Endothelial cell of umbilical vein (primary cell): ENCODE measurements around the gene NUCKS1. TPM values are rescaled to one million over a fixed set of nuclear protein-coding genes. Genes with fewer than 3 reads are reported as not detected.

Source experiments
- BruUV-seq: library from RNA; stranded (reverse); fragments of 400-500 nt; replicated peaks from 2 replicates; lab custom pipeline; 2021; lab: Mats Ljungman, UMichigan
- CTCF ChIA-PET: fragments of 300-600, 350-600 bp; sonication (Branson Sonifier 250); formaldehyde crosslinking; loops from one replicate; lab custom pipeline; 2021; ENCODE audit warnings: antibody characterized with exemption, inconsistent platforms; lab: Charles Lee
- POLR2A ChIA-PET: fragments of 300-600, 350-600 bp; sonication (Branson Sonifier 250); formaldehyde crosslinking; loops from one replicate; lab custom pipeline; 2021; ENCODE audit warnings: antibody characterized with exemption, inconsistent platforms; lab: Charles Lee
- DNase-seq: peaks from one replicate; pipeline ENCODE4 v3.0.0-alpha.2; 2011; ENCODE audit warnings: low read depth, low spot score
- FAIRE-seq: peaks from 2 replicates; lab custom pipeline; 2011; peaks lifted over from hg19 to GRCh38; lab: Jason Lieb, UNC
- H2AFZ ChIP-seq: 2 replicates; pipeline ENCODE4 v1.6.0; 2012; ENCODE audit warnings: low read depth, low read length, control low read depth, inconsistent platforms
- H3K27ac ChIP-seq: 2 replicates; pipeline ENCODE4 v1.5.1; 2011; ENCODE audit warnings: low read depth, mild to moderate bottlenecking, control low read depth, low read length, moderate library complexity; ENCODE audit not compliant: insufficient read depth
- H3K27me3 ChIP-seq, 2 experiments: 2 replicates each; pipeline versions ENCODE4 v1.6.0 to v1.6.1; 2011; ENCODE audit warnings: low read length in 2 of 2, mixed read lengths in 1 of 2; ENCODE audit not compliant: control insufficient read depth in 2 of 2, insufficient read depth in 2 of 2
- H3K36me3 ChIP-seq, 2 experiments: 2 replicates in 1 of 2; 3 replicates in 1 of 2; pipeline ENCODE4 v1.5.1; 2011; ENCODE audit warnings: low read length in 2 of 2, mild to moderate bottlenecking in 1 of 2, moderate library complexity in 1 of 2; ENCODE audit not compliant: control insufficient read depth in 2 of 2, insufficient read depth in 2 of 2; ENCODE audit errors: extremely low read depth in 1 of 2
- H3K4me1 ChIP-seq: 3 replicates; pipeline ENCODE4 v1.5.1; 2011; ENCODE audit warnings: mild to moderate bottlenecking, low read length; ENCODE audit not compliant: control insufficient read depth, insufficient read depth; ENCODE audit errors: extremely low read depth
- H3K4me2 ChIP-seq: 2 replicates; pipeline ENCODE4 v1.6.1; 2011; ENCODE audit warnings: low read length, control low read depth, mixed read lengths; ENCODE audit not compliant: insufficient read depth
- H3K4me3 ChIP-seq, 3 experiments: fragments of 200-600 bp in 1 of 3; sonication (generic), shearing (Covaris generic) in 1 of 3; replicated peaks in 1 of 3; 2 replicates each; pipeline ENCODE4 v1.5.1; 2011 to 2016; ENCODE audit warnings: control low read depth in 3 of 3, low read length in 3 of 3, mild to moderate bottlenecking in 2 of 3, inconsistent platforms in 1 of 3, low read depth in 1 of 3, moderate library complexity in 1 of 3; ENCODE audit not compliant: insufficient read depth in 1 of 3
- H3K79me2 ChIP-seq: 2 replicates; pipeline ENCODE4 v1.6.0; 2012; ENCODE audit warnings: low read length, inconsistent platforms; ENCODE audit not compliant: control insufficient read depth, insufficient read depth
- H3K9ac ChIP-seq: replicated peaks from 2 replicates; pipeline ENCODE3; 2011; ENCODE audit warnings: low read length, control low read depth; ENCODE audit not compliant: insufficient read depth; ENCODE audit errors: extremely low read depth
- H3K9me1 ChIP-seq: replicated peaks from 3 replicates; pipeline ENCODE4 v1.6.0; 2011; ENCODE audit warnings: mild to moderate bottlenecking, low read length; ENCODE audit not compliant: control insufficient read depth, insufficient read depth; ENCODE audit errors: extremely low read depth
- H3K9me3 ChIP-seq: replicated peaks from 2 replicates; pipeline ENCODE4 v1.5.1; 2012; ENCODE audit warnings: low read length, inconsistent platforms; ENCODE audit not compliant: control insufficient read depth, insufficient read depth
- H4K20me1 ChIP-seq: replicated peaks from 2 replicates; pipeline ENCODE3; 2011; ENCODE audit warnings: mild to moderate bottlenecking, low read length; ENCODE audit not compliant: control insufficient read depth, insufficient read depth; ENCODE audit errors: extremely low read depth
- EZH2 ChIP-seq: IDR thresholded peaks from 2 replicates; pipeline ENCODE4 v1.6.1; 2012; ENCODE audit warnings: borderline replicate concordance, low read depth, mild to moderate bottlenecking, moderate library complexity, low read length, inconsistent platforms; ENCODE audit not compliant: severe bottlenecking
- FOS ChIP-seq: IDR thresholded peaks from 2 replicates; pipeline ENCODE4 v1.6.1; 2011; ENCODE audit warnings: mild to moderate bottlenecking, low read length, moderate library complexity, borderline replicate concordance; ENCODE audit not compliant: insufficient read depth
- GATA2 ChIP-seq: IDR thresholded peaks from 2 replicates; pipeline ENCODE4 v1.7.0; 2011; ENCODE audit warnings: low read depth, mild to moderate bottlenecking, moderate library complexity, mixed read lengths, low read length; ENCODE audit not compliant: insufficient read length, insufficient read depth
- JUN ChIP-seq: IDR thresholded peaks from 2 replicates; pipeline ENCODE4 v1.6.1; 2011; ENCODE audit warnings: borderline replicate concordance, low read depth; ENCODE audit not compliant: insufficient read length, insufficient read depth
- MAX ChIP-seq: IDR thresholded peaks from 2 replicates; pipeline ENCODE4 v1.6.1; 2011; ENCODE audit not compliant: insufficient read depth, insufficient read length
- MYC ChIP-seq: IDR thresholded peaks from one replicate; pipeline ENCODE4 v1.6.1; 2011; ENCODE audit warnings: mild to moderate bottlenecking, low read depth, low read length
- POLR2A ChIP-seq: IDR thresholded peaks from 2 replicates; pipeline ENCODE4 v1.6.1; 2012; ENCODE audit warnings: low read depth, mild to moderate bottlenecking, control low read depth, low read length
- POLR2AphosphoS5 ChIP-seq: IDR thresholded peaks from 2 replicates; pipeline ENCODE4 v1.6.1; 2012; ENCODE audit warnings: low read depth, mild to moderate bottlenecking, control low read depth, low read length, moderate library complexity; ENCODE audit not compliant: insufficient read depth
- dilution Hi-C: fragments of 300-500 bp; cut with MboI; formaldehyde crosslinking; loops from one replicate; pipeline ENCODE4 v1.15.0; 2019; ENCODE audit warnings: low sequenced_read_pairs; ENCODE audit not compliant: extremely low pct_ligation_motif_present
- intact Hi-C: fragments of 100-400 bp; cut with micrococcal nuclease; formaldehyde crosslinking; loops from one replicate; pipeline ENCODE4 v1.10.0; 2022
- polyA plus RNA-seq, 4 experiments: library from polyadenylated mRNA; depleted of rRNA in 3 of 4; stranded (reverse) in 3 of 4; unstranded in 1 of 4; fragments of >200 nt; gene quantifications; 2 replicates each; pipeline versions ENCODE4 v1.2.1 to v1.2.3, GENCODE V29; 2011 to 2012; ENCODE audit warnings: missing spikeins in 1 of 4
- total RNA-seq: library from RNA; stranded (reverse); gene quantifications from 2 replicates; pipeline ENCODE4 v1.2.3, GENCODE V29; 2021
- TF ChIP-seq, protein P1 (sequence below), 2 donors: IDR thresholded peaks; 1 replicate in 1 of 2; 2 replicates in 1 of 2; pipeline ENCODE4 v1.5.1; 2011; ENCODE audit warnings: low read length in 2 of 2, mild to moderate bottlenecking in 2 of 2, moderate library complexity in 2 of 2, control low read depth in 1 of 2, inconsistent platforms in 1 of 2, low read depth in 1 of 2; ENCODE audit not compliant: insufficient read depth in 1 of 2; ENCODE audit errors: extremely low read depth in 1 of 2

Gene NUCKS1
- total and polyA plus RNA-seq, 2 donors (not counting 3 experiments of a cell fraction or from before 2014, with no cell fraction given): 53.7 to 282 TPM

DNA sequence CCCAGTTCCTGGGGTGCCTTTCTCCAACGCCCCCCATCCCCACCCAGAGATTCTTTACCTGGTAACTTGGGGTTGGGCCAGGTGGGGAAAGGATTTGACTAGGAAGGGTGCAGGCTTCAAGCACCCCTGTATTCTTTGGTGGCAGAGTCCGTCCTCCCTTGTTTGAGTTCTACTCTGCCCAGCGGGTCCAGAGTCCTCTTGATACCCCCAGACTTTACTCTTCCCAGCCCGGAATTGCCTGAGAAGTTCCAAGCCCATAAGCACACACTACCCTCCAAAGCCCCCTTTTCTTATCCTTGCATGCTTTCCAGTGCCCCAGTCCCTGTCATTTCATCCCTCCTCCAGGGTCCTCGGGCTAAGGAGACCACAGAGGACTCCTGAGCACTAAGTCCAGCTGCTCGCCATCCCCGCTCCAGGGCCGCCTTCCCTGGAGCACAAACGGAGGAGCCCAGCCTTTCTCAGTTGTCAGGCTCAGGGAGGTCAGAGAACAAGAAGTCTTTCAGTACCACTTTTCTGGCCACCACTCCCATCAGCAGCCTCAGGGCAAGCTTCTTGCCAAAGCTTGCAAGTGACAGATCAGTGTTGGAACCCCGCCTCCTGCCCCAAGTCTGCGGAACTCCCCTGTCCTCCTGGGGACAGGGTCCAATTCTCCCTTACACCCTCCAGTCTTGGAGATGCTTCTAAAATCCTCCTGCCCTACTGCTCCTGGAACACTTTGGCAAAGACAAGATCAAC lies 81.9 kb downstream of the NUCKS1 start:
- dilution Hi-C loops (no loop called here), intact Hi-C loops (no loop called here)
- Histone ChIP-seq H3K9ac (no peak overlapping the region), H2AFZ (no peak overlapping the region), H3K27me3 (no peaks in the 10 kb centered on the region), H3K9me1 (no peaks in the 10 kb centered on the region), H3K4me2 (no peak overlapping the region), H3K27ac (no peak overlapping the region), H3K79me2 (peaks cover 6% of the 10 kb centered on the region), H4K20me1 (no peaks in the 10 kb centered on the region), H3K9me3 (no peaks in the 10 kb centered on the region), H3K4me1 (peaks cover 43% of the 10 kb centered on the region), H3K36me3 (peaks cover 0 to under 1% of the 10 kb centered on the region in 2 experiments), H3K4me3 (no peak overlapping the region)
- DNase-seq (no peak), FAIRE-seq (no peak)
- no TSS peak for BruUV-seq
- ChIA-PET CTCF (interaction anchor here (1.5 to 17.5 kb wide), 4 partner anchors 9 to 43 kb away, joined by 4 to 908 read pairs (median 29); no protein-coding TSS in a partner anchor), POLR2A (no interaction called here)
- no peak for TF ChIP-seq MYC

DNA sequence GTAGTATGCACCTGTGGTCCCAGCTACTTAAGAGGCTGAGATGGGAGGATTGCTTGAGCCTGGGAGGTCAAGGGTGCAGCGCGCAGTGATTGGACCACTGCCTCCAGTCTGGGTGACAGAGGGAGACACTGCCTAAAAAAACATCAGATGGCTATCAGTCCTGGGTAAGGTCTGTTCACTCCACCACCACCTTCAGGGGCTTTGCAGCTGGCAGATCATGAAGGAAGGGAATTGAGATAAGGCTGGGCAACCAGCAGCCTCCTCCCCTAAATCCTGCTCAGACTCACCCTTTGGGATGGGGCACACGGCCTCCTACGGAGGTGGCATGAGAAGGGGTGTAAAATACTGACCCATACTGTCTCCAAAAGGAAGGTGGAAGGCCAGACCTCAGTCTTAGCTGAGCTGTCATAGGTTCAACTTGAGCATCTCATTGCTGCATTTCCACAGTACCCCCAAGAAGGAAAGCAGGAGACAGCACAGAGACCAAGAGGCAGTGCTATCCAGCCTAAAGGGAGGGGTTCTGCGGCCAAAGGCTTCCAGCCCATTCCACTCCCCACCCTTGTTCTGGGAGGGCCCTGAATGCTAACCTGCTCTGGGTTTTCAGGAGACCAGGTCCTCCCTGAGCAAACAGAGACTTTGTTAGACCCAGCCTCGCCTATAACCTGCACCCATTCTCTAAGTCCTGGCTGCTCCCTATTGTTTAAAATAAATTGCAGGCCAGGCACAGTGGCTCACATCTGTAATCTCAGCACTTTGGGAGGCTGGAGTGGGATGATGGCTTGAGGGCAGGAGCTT lies 83.4 kb downstream of the NUCKS1 start:
- DNase-seq: no peak
- dilution Hi-C loops (no loop called here), intact Hi-C loops (loop anchor here (1.0 kb wide), 1 partner anchor 13 kb away; no protein-coding TSS in a partner anchor)
- Histone ChIP-seq H3K9ac (no peak overlapping the region), H4K20me1 (no peaks in the 10 kb centered on the region), H2AFZ (no peak overlapping the region), H3K79me2 (peaks cover 6% of the 10 kb centered on the region), H3K27ac (no peak overlapping the region), H3K36me3 (peaks cover 2 to 3% of the 10 kb centered on the region in 2 experiments), H3K27me3 (no peaks in the 10 kb centered on the region), H3K4me3 (no peak overlapping the region), H3K9me3 (no peaks in the 10 kb centered on the region), H3K4me2 (no peak overlapping the region), H3K4me1 (peaks cover 47% of the 10 kb centered on the region), H3K9me1 (no peaks in the 10 kb centered on the region)
- FAIRE-seq: no peak
- ChIA-PET CTCF (interaction anchor here (1.2 to 17.5 kb wide), 4 partner anchors 8 to 311 kb away, joined by 3 to 908 read pairs (median 29); no protein-coding TSS in a partner anchor), POLR2A (no interaction called here)
- TF ChIP-seq JUN (no peak), EZH2 (no peak), MYC (no peak), FOS (no peak), POLR2AphosphoS5 (no peak), GATA2 (no peak), POLR2A (no peak), MAX (no peak)
- TF ChIP-seq, protein P1, sequence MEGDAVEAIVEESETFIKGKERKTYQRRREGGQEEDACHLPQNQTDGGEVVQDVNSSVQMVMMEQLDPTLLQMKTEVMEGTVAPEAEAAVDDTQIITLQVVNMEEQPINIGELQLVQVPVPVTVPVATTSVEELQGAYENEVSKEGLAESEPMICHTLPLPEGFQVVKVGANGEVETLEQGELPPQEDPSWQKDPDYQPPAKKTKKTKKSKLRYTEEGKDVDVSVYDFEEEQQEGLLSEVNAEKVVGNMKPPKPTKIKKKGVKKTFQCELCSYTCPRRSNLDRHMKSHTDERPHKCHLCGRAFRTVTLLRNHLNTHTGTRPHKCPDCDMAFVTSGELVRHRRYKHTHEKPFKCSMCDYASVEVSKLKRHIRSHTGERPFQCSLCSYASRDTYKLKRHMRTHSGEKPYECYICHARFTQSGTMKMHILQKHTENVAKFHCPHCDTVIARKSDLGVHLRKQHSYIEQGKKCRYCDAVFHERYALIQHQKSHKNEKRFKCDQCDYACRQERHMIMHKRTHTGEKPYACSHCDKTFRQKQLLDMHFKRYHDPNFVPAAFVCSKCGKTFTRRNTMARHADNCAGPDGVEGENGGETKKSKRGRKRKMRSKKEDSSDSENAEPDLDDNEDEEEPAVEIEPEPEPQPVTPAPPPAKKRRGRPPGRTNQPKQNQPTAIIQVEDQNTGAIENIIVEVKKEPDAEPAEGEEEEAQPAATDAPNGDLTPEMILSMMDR (IDR thresholded peaks at IDR 0.05; ENCODE audit: extremely low read depth in 1 of 2, insufficient read depth in 1 of 2, low read depth in 1 of 2, low read length in 2 of 2): no peak
- no TSS peak for BruUV-seq
